Fibroblast of lung (primary cell): Measurements from ENCODE around the gene OBSCN.

ENCODE experiments used
- EZH2 ChIP-seq: IDR thresholded peaks from 2 replicates; pipeline ENCODE4 v1.5.1; 2012; ENCODE audit warnings: low read length, control low read depth, mild to moderate bottlenecking; ENCODE audit errors: missing control alignments
- TF ChIP-seq, protein P1 (sequence below), 2 donors: IDR thresholded peaks in 1 of 2; conservative IDR thresholded peaks in 1 of 2; 1 replicate in 1 of 2; 2 replicates in 1 of 2; pipeline ENCODE4 v1.5.1; 2011 to 2012; ENCODE audit warnings: low read length in 2 of 2, control low read depth in 1 of 2, inconsistent platforms in 1 of 2, low read depth in 1 of 2, mild to moderate bottlenecking in 1 of 2

DNA sequence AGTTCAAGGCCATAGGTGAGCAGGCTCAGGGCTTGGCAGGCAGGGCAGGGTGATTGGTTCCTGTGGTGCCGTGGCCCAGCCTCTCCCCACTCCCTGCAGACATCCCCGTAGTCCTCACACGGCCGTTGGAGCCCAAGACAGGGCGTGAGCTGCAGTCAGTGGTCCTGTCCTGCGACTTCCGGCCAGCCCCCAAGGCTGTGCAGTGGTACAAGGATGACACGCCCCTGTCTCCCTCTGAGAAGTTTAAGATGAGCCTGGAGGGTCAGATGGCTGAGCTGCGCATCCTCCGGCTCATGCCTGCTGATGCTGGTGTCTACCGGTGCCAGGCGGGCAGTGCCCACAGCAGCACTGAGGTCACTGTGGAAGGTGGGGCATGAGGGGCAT, 71.9 kb downstream of the OBSCN start:
- no peak for TF ChIP-seq EZH2
- TF ChIP-seq, protein P1, sequence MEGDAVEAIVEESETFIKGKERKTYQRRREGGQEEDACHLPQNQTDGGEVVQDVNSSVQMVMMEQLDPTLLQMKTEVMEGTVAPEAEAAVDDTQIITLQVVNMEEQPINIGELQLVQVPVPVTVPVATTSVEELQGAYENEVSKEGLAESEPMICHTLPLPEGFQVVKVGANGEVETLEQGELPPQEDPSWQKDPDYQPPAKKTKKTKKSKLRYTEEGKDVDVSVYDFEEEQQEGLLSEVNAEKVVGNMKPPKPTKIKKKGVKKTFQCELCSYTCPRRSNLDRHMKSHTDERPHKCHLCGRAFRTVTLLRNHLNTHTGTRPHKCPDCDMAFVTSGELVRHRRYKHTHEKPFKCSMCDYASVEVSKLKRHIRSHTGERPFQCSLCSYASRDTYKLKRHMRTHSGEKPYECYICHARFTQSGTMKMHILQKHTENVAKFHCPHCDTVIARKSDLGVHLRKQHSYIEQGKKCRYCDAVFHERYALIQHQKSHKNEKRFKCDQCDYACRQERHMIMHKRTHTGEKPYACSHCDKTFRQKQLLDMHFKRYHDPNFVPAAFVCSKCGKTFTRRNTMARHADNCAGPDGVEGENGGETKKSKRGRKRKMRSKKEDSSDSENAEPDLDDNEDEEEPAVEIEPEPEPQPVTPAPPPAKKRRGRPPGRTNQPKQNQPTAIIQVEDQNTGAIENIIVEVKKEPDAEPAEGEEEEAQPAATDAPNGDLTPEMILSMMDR (conservative IDR thresholded peaks at IDR 0.05 in 1 of 2, IDR thresholded peaks at IDR 0.05 in 1 of 2; ENCODE audit: low read depth in 1 of 2, low read length in 2 of 2): no peak
